KMS-11 (cell line): ENCODE results near the gene MAFB.

ENCODE experiments used
- H2AFZ ChIP-seq: fragments of 200-600 bp; sonication (generic); 2 replicates; pipeline ENCODE4 v1.6.1; 2016; ENCODE audit warnings: antibody characterized with exemption, mixed run types, low read depth
- H3K27ac ChIP-seq: fragments of 200-600 bp; sonication (generic); 2 replicates; pipeline ENCODE4 v1.6.1; 2016; ENCODE audit warnings: mild to moderate bottlenecking, mixed run types
- H3K27me3 ChIP-seq: fragments of 200-600 bp; sonication (generic); 2 replicates; pipeline ENCODE4 v1.6.1; 2017; ENCODE audit warnings: mild to moderate bottlenecking, low read depth, mixed run types, moderate library complexity; ENCODE audit not compliant: insufficient read depth
- H3K36me3 ChIP-seq: fragments of 200-600 bp; sonication (generic); 2 replicates; pipeline ENCODE4 v1.6.1; 2017; ENCODE audit warnings: mild to moderate bottlenecking, mixed run types; ENCODE audit not compliant: insufficient read depth
- H3K4me1 ChIP-seq: fragments of 200-600 bp; sonication (generic); 2 replicates; pipeline ENCODE4 v1.6.1; 2016; ENCODE audit warnings: mild to moderate bottlenecking, low read depth, mixed run types; ENCODE audit not compliant: poor library complexity, severe bottlenecking
- H3K4me2 ChIP-seq: fragments of 200-600 bp; sonication (generic); 2 replicates; pipeline ENCODE4 v1.7.0; 2016; ENCODE audit warnings: mild to moderate bottlenecking, mixed run types
- H3K4me3 ChIP-seq: fragments of 200-600 bp; sonication (generic); IDR thresholded peaks from 2 replicates; pipeline ENCODE4 v1.6.1; 2017; ENCODE audit warnings: low read depth, low read length, mixed read lengths; ENCODE audit not compliant: insufficient read depth
- H3K79me2 ChIP-seq: fragments of 200-600 bp; sonication (generic); 2 replicates; pipeline ENCODE4 v1.6.1; 2016; ENCODE audit warnings: low read depth, mixed run types; ENCODE audit not compliant: insufficient read depth
- H3K9ac ChIP-seq: fragments of 200-600 bp; sonication (generic); 2 replicates; pipeline ENCODE4 v1.6.1; 2016; ENCODE audit warnings: mild to moderate bottlenecking, mixed run types
- H4K20me1 ChIP-seq: fragments of 200-600 bp; sonication (generic); 2 replicates; pipeline ENCODE4 v1.6.1; 2016; ENCODE audit warnings: mild to moderate bottlenecking, mixed run types; ENCODE audit not compliant: insufficient read depth
- CTCF ChIP-seq: fragments of 200-600 bp; sonication (generic); conservative IDR thresholded peaks from 2 replicates; pipeline ENCODE4 v1.6.1; 2017; ENCODE audit warnings: low read depth, mild to moderate bottlenecking, antibody characterized with exemption, low read length, moderate library complexity, mixed read lengths

MAFB gene

DNA sequence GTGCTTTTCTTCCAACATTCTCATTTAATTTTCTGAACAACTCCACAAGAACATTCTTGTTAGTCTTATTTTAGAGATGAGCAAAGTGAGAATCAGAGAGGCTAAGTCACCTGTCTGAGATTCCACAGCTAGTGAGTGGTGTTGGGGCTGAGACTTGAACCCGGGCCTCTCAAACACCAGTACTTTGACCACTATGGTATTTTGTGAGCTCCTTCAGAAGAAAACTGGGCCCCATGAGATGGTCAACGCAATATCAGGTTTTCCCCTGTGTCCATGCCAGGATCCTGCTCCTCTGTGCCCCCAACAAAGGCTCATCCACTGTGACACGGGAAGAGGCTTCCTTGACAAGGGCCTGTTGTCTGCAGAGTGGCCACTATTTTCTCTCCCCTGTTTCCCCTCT, 51.9 kb downstream of the MAFB start:
- TF ChIP-seq CTCF = no peak
- Histone ChIP-seq H3K4me3 (no peak overlapping the region), H3K36me3 (no peaks in the 10 kb centered on the region)

GRCh38 chr20:40636486-40636885, 52.5 kb downstream of the MAFB start:
- Histone ChIP-seq H3K9ac (no peak overlapping the region), H3K4me1 (no peaks in the 10 kb centered on the region), H3K79me2 (no peaks in the 10 kb centered on the region), H2AFZ (no peak overlapping the region), H3K4me3 (no peak overlapping the region), H3K4me2 (no peak overlapping the region), H3K27me3 (no peaks in the 10 kb centered on the region), H3K36me3 (no peaks in the 10 kb centered on the region), H4K20me1 (no peaks in the 10 kb centered on the region), H3K27ac (no peak overlapping the region)
- no peak for TF ChIP-seq CTCF

More for the DNA sequence above, 51.9 kb downstream of the MAFB start:
- no peaks in the 10 kb centered on the region for H3K79me2 ChIP-seq
- H3K4me2 ChIP-seq = no peak overlapping the region
- H4K20me1 ChIP-seq = no peaks in the 10 kb centered on the region
- H3K27me3 ChIP-seq = no peaks in the 10 kb centered on the region
- H3K4me1 ChIP-seq = no peaks in the 10 kb centered on the region
- H3K27ac ChIP-seq = no peak overlapping the region
- H2AFZ ChIP-seq = no peak overlapping the region
- H3K9ac ChIP-seq = no peak overlapping the region

GRCh38 chr20:40635971-40636370, 53.1 kb downstream of the MAFB start:
- H3K4me3 ChIP-seq = no peak overlapping the region
- H2AFZ ChIP-seq = no peak overlapping the region
- H3K27me3 ChIP-seq = no peaks in the 10 kb centered on the region
- no peak overlapping the region for H3K27ac ChIP-seq
- TF ChIP-seq CTCF = no peak
- no peaks in the 10 kb centered on the region for H3K79me2 ChIP-seq
- H3K9ac ChIP-seq = no peak overlapping the region
- no peak overlapping the region for H3K4me2 ChIP-seq
- no peaks in the 10 kb centered on the region for H3K36me3 ChIP-seq
- no peaks in the 10 kb centered on the region for H3K4me1 ChIP-seq
- no peaks in the 10 kb centered on the region for H4K20me1 ChIP-seq
